ENCODE measurements around the gene NKTR.

- TF ChIP-seq REST (IDR thresholded peaks at IDR 0.05; ENCODE audit: insufficient read depth in 1 of 2, low read depth in 2 of 2, low read length in 1 of 2): no peak
- TF ChIP-seq POLR2AphosphoS5 (IDR thresholded peaks at IDR 0.05; ENCODE audit: low read depth, low read length): no peak
- TF ChIP-seq CTCF (IDR thresholded peaks at IDR 0.05): no peak
Observed at GRCh38 chr3:42608581-42608980, 8.1 kb downstream of the NKTR start.

Measured in Panc1 (cell line).